Progenitor cell of endocrine pancreas (in vitro differentiated cells): ENCODE data around the gene RGPD5. TPM values are rescaled to one million over a fixed set of nuclear protein-coding genes. Genes with fewer than 3 reads are reported as not detected.
"Not testable (repeated sequence)": the region's sequence is repeated elsewhere in the genome, so short reads cannot be mapped to it uniquely, and the experiment has no call there.

ENCODE experiments used
- DNase-seq: peaks from one replicate; pipeline ENCODE4 v3.0.0; 2021; ENCODE audit warnings: low spot score; ENCODE audit not compliant: unreplicated experiment
- H3K27ac Mint-ChIP-seq: 2 replicates; pipeline ENCODE4 v1.8.0; 2021; ENCODE audit warnings: mild to moderate bottlenecking, moderate library complexity, mixed read lengths
- H3K27me3 Mint-ChIP-seq: 2 replicates; pipeline ENCODE4 v1.8.0; 2021; ENCODE audit warnings: mixed read lengths
- H3K36me3 Mint-ChIP-seq: 2 replicates; pipeline ENCODE4 v1.8.0; 2022; ENCODE audit warnings: mixed read lengths; ENCODE audit not compliant: insufficient read depth
- H3K4me1 Mint-ChIP-seq: 2 replicates; pipeline ENCODE4 v1.8.0; 2021; ENCODE audit warnings: low read depth, mixed read lengths
- H3K4me3 Mint-ChIP-seq: 2 replicates; pipeline ENCODE4 v1.8.0; 2021; ENCODE audit warnings: low read depth, mild to moderate bottlenecking, moderate library complexity, mixed read lengths
- H3K9me3 Mint-ChIP-seq: 2 replicates; pipeline ENCODE4 v1.8.0; 2021; ENCODE audit warnings: low read depth, mixed read lengths
- total RNA-seq: library from RNA; stranded (reverse); gene quantifications from 2 replicates; pipeline ENCODE4 v1.2.1, GENCODE V29; 2021

The RGPD5 gene
- total RNA-seq, 1 donor from 2014 or later = 83.1 TPM

DNA sequence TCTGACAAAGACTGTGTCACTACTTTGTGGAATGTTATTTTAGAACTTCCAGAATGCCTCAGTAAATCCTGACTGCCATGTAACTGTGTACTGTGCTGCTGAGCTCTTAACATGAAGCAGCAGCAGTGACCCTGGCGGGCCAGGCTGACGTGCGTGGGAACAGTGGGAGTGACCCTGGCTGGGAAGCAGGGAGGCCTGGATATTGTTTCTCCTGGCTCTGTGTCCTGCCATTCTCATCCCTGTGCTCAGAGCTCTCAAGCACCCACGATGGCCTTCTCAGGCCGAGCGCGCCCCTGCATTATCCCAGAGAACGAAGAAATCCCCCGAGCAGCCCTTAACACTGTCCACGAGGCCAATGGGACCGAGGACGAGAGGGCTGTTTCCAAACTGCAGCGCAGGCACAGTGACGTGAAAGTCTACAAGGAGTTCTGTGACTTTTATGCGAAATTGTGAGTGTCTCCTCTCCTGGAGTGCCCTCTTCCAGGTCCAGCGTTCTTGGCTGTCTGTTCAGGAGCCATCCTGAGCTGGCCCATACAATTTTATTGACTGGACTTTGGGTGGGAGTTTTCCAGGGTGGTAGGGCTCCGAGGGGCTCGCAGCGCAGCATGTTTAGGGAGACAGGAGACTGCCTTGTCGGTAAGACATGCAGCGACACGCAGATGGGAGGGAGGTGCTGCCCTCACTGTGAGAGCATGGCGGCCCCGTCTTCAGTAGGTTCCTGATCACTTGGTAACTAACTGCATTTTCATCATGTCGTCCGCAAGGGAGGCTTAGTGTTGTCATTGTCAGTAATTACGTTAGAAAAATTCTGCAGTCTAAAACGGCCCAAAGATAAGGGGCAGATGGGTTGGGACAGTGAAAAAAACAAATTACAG is 104.6 kb downstream of the RGPD5 start, which contains the start of gene LIMS3:
Gene LIMS3 (plus strand): TSS at position 227 of the 875 bp plus-strand sequence. CDS start 41 bp downstream, at position 268.
- not testable (repeated sequence) for H3K27ac Mint-ChIP-seq, H3K36me3 Mint-ChIP-seq, DNase-seq, H3K4me3 Mint-ChIP-seq, H3K4me1 Mint-ChIP-seq, H3K9me3 Mint-ChIP-seq, H3K27me3 Mint-ChIP-seq

DNA sequence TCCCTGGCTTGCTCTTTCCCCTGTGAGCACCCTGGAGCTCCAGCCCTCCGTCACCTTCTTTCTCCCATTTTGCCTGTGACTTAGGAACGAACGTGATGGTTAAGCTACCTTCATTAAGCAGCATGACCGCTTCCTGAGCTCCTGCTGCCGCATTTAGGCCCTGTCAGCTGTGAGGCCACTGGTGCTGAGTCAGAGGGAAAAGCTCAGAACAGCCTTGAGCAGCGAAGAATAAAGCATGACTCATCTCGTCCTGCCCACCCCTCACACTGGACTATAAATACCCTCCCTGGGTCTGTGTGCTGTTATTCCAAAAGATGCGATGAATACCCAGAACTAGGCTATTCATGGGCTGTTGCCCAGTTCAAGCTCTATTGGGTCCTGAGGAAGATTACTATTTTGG is 111.7 kb downstream of the RGPD5 start:
- not testable (repeated sequence) for H3K4me3 Mint-ChIP-seq, H3K9me3 Mint-ChIP-seq, H3K27me3 Mint-ChIP-seq, H3K27ac Mint-ChIP-seq, H3K36me3 Mint-ChIP-seq, H3K4me1 Mint-ChIP-seq, DNase-seq

Other genes starting within 250 kb of the RGPD5 start
- 67.5 and 68.8 TPM in 2 replicates for gene SEPTIN10, start 180.3 kb upstream of the RGPD5 start, total RNA-seq
- 12.1 and 12.6 TPM in 2 replicates for gene SOWAHC, start 179.9 kb upstream of the RGPD5 start, total RNA-seq
- gene LIMS3, start 104.4 kb downstream of the RGPD5 start, total RNA-seq = 0.93 and 1.3 TPM in 2 replicates